GM21717 (cell line): ENCODE results near the gene TRDMT1.
A peak's percentile ranks its signal among the peaks of the same experiment; 100 is the strongest.

ENCODE experiments used
- ATAC-seq: cut with Tn5 transposase; IDR thresholded peaks from one replicate; pipeline ENCODE4 v1.9.1; 2021; ENCODE audit warnings: mild to moderate bottlenecking, moderate library complexity; ENCODE audit not compliant: unreplicated experiment

TRDMT1 gene

GRCh38 chr10:17177014-17177413 is 24.5 kb downstream of the TRDMT1 start:
- no peak for ATAC-seq

GRCh38 chr10:17176091-17176490 is 25.4 kb downstream of the TRDMT1 start:
- ATAC-seq, result no peak

GRCh38 chr10:17175551-17175950 is 25.9 kb downstream of the TRDMT1 start:
- no peak for ATAC-seq

GRCh38 chr10:17174626-17175025 is 26.8 kb downstream of the TRDMT1 start:
- ATAC-seq, result no peak

- ATAC-seq, result no peak
Observed at GRCh38 chr10:17171141-17171641, 30.3 kb downstream of the TRDMT1 start.

- no peak for ATAC-seq
Observed at GRCh38 chr10:17169803-17170202, 31.7 kb downstream of the TRDMT1 start.

- ATAC-seq, result no peak
Observed at GRCh38 chr10:17166699-17167098, 34.8 kb downstream of the TRDMT1 start.

- no peak for ATAC-seq
Observed at GRCh38 chr10:17162828-17163227, 38.6 kb downstream of the TRDMT1 start.

GRCh38 chr10:17161775-17162174 is 39.7 kb downstream of the TRDMT1 start:
- ATAC-seq, result no peak

- ATAC-seq, result no peak
Observed at GRCh38 chr10:17157024-17157423, 44.4 kb downstream of the TRDMT1 start.

- no peak for ATAC-seq
Observed at GRCh38 chr10:17155826-17156225, 45.6 kb downstream of the TRDMT1 start.

GRCh38 chr10:17154116-17154515 is 47.4 kb downstream of the TRDMT1 start:
- no peak for ATAC-seq

- no peak for ATAC-seq
Observed at GRCh38 chr10:17153321-17153720, 48.2 kb downstream of the TRDMT1 start.

GRCh38 chr10:17151716-17152115 is 49.8 kb downstream of the TRDMT1 start:
- no peak for ATAC-seq

- no peak for ATAC-seq
Observed at GRCh38 chr10:17147884-17148489, 53.5 kb downstream of the TRDMT1 start.

GRCh38 chr10:17146892-17147291 is 54.6 kb downstream of the TRDMT1 start:
- ATAC-seq, result no peak

- no peak for ATAC-seq
Observed at GRCh38 chr10:17145239-17145638, 56.2 kb downstream of the TRDMT1 start.

- peak; percentile 86 for ATAC-seq
Observed at GRCh38 chr10:17144757-17145156, 56.7 kb downstream of the TRDMT1 start.

- ATAC-seq, result no peak
Observed at GRCh38 chr10:17144032-17144431, 57.4 kb downstream of the TRDMT1 start.

GRCh38 chr10:17143055-17143690 is 58.3 kb downstream of the TRDMT1 start:
- no peak for ATAC-seq

- ATAC-seq, result no peak
Observed at GRCh38 chr10:17141504-17142229, 59.8 kb downstream of the TRDMT1 start.

GRCh38 chr10:17140386-17140761 is 61.1 kb downstream of the TRDMT1 start:
- ATAC-seq, result no peak
